Colonic mucosa (tissue), 4 donors: Measurements from ENCODE around the gene ADGRL3. TPM values are rescaled to one million over a fixed set of nuclear protein-coding genes. Genes with fewer than 3 reads are reported as not detected.

ENCODE experiments used
- DNase-seq: peaks from one replicate; pipeline ENCODE4 v3.0.0-alpha.2; 2020
- H3K27ac ChIP-seq: fragments of 200-600 bp; one replicate; pipeline ENCODE4 v1.8.0; 2021
- H3K27me3 ChIP-seq: fragments of 200-600 bp; one replicate; pipeline ENCODE4 v1.8.0; 2021
- H3K36me3 ChIP-seq: fragments of 200-600 bp; one replicate; pipeline ENCODE4 v1.8.0; 2021
- H3K4me1 ChIP-seq: fragments of 200-600 bp; one replicate; pipeline ENCODE4 v1.8.0; 2021; ENCODE audit warnings: mild to moderate bottlenecking
- H3K4me3 ChIP-seq: fragments of 200-600 bp; one replicate; pipeline ENCODE4 v1.8.0; 2021
- H3K9ac ChIP-seq, 2 donors: one replicate each; pipeline ENCODE4 v1.7.0; 2013; ENCODE audit warnings: control low read depth in 2 of 2, low read depth in 2 of 2, low read length in 2 of 2
- H3K9me3 ChIP-seq: fragments of 200-600 bp; one replicate; pipeline ENCODE4 v1.8.0; 2021
- intact Hi-C: fragments of 100-400 bp; cut with DNase I; formaldehyde crosslinking; loops from one replicate; pipeline ENCODE4 v1.14.1; 2022
- total RNA-seq, 2 donors: library from RNA; stranded (reverse); fragmentation: NEBNext Ultra II Directional in 1 of 2; extraction: Animal tissue kit (Norgen Biotek cat#: 25700) in 1 of 2; gene quantifications; one replicate each; pipeline ENCODE4 v1.2.1, GENCODE V29; 2021
- TF ChIP-seq, protein P1 (sequence below): fragments of 200-600 bp; IDR thresholded peaks from one replicate; pipeline ENCODE4 v1.8.0; 2022; ENCODE audit warnings: antibody characterized with exemption, mild to moderate bottlenecking
- donor health status: healthy.
- donor health status: DM: no; HTN: no; CAD: no.
- donor health status: DM: no; HTN: no; CAD: no.

Gene ADGRL3
- total RNA-seq, 2 donors from 2014 or later = 4.1 to 4.4 TPM

- TF ChIP-seq, protein P1, sequence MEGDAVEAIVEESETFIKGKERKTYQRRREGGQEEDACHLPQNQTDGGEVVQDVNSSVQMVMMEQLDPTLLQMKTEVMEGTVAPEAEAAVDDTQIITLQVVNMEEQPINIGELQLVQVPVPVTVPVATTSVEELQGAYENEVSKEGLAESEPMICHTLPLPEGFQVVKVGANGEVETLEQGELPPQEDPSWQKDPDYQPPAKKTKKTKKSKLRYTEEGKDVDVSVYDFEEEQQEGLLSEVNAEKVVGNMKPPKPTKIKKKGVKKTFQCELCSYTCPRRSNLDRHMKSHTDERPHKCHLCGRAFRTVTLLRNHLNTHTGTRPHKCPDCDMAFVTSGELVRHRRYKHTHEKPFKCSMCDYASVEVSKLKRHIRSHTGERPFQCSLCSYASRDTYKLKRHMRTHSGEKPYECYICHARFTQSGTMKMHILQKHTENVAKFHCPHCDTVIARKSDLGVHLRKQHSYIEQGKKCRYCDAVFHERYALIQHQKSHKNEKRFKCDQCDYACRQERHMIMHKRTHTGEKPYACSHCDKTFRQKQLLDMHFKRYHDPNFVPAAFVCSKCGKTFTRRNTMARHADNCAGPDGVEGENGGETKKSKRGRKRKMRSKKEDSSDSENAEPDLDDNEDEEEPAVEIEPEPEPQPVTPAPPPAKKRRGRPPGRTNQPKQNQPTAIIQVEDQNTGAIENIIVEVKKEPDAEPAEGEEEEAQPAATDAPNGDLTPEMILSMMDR = no peak
- H3K9me3 ChIP-seq = no peaks in the 10 kb centered on the region
- no peaks in the 10 kb centered on the region for H3K27me3 ChIP-seq
- H3K27ac ChIP-seq = no peak overlapping the region
- no peak overlapping the region for H3K9ac ChIP-seq
- no peak for DNase-seq
- H3K36me3 ChIP-seq = no peaks in the 10 kb centered on the region
- H3K4me1 ChIP-seq = no peaks in the 10 kb centered on the region
- no peak overlapping the region for H3K4me3 ChIP-seq
- intact Hi-C loops = no loop called here
Measured at GRCh38 chr4:61374447-61374891, 174.3 kb downstream of the ADGRL3 start.

GRCh38 chr4:61375301-61375700, 175.2 kb downstream of the ADGRL3 start:
- H3K9ac ChIP-seq = no peak overlapping the region
- H3K27me3 ChIP-seq = no peaks in the 10 kb centered on the region
- TF ChIP-seq, protein P1 = no peak
- no peak for DNase-seq
- no peak overlapping the region for H3K4me3 ChIP-seq
- no peaks in the 10 kb centered on the region for H3K9me3 ChIP-seq
- H3K27ac ChIP-seq = no peak overlapping the region
- intact Hi-C loops = no loop called here
- no peaks in the 10 kb centered on the region for H3K4me1 ChIP-seq
- H3K36me3 ChIP-seq = no peaks in the 10 kb centered on the region

GRCh38 chr4:61376301-61376700, 176.2 kb downstream of the ADGRL3 start:
- intact Hi-C loops = no loop called here
- Histone ChIP-seq H3K27ac (no peak overlapping the region), H3K36me3 (no peaks in the 10 kb centered on the region), H3K9me3 (no peaks in the 10 kb centered on the region), H3K4me3 (no peak overlapping the region), H3K4me1 (no peaks in the 10 kb centered on the region), H3K27me3 (no peaks in the 10 kb centered on the region), H3K9ac (no peak overlapping the region)
- no peak for DNase-seq
- TF ChIP-seq, protein P1 = no peak

DNA sequence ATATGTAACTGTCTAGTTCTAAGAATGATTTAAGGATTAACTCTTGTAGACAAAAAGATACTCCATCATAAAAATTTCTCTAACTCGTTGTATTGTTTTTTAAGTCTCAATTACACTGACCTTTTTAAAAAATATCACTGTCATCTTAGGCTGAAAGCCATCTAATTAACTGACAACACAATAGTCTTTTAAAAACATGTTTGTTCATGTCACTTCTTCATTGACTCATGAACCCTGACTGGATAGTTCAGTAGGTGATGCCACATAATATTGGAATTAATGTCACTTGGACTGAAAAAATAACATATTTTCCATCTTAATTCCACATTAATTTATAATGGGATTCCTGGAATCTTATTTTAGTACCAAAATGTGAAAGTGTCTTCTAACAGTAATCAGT, 179.3 kb downstream of the ADGRL3 start:
- H3K27ac ChIP-seq = no peak overlapping the region
- TF ChIP-seq, protein P1 = no peak
- intact Hi-C loops = no loop called here

GRCh38 chr4:61380865-61381264, 180.7 kb downstream of the ADGRL3 start:
- TF ChIP-seq, protein P1 = no peak
- no peaks in the 10 kb centered on the region for H3K27me3 ChIP-seq
- H3K4me1 ChIP-seq = no peaks in the 10 kb centered on the region
- H3K4me3 ChIP-seq = no peak overlapping the region
- DNase-seq = no peak
- no peaks in the 10 kb centered on the region for H3K9me3 ChIP-seq
- no peaks in the 10 kb centered on the region for H3K36me3 ChIP-seq
- intact Hi-C loops = no loop called here
- H3K27ac ChIP-seq = no peak overlapping the region
- no peak overlapping the region for H3K9ac ChIP-seq

More for the DNA sequence above, 179.3 kb downstream of the ADGRL3 start:
- Histone ChIP-seq H3K4me3 (no peak overlapping the region), H3K9me3 (no peaks in the 10 kb centered on the region), H3K27me3 (no peaks in the 10 kb centered on the region), H3K4me1 (no peaks in the 10 kb centered on the region), H3K9ac (no peak overlapping the region), H3K36me3 (no peaks in the 10 kb centered on the region)
- DNase-seq = no peak
